Neural cell (in vitro differentiated cells): ENCODE results near the gene PGM5. TPM values are rescaled to one million over a fixed set of nuclear protein-coding genes. Genes with fewer than 3 reads are reported as not detected.

Experiments used
- H2AFZ ChIP-seq: fragments of 200-600, 300-800 bp; sonication (generic), shearing (Covaris generic); 2 replicates; pipeline ENCODE4 v1.6.0; 2014; ENCODE audit warnings: low read depth, mild to moderate bottlenecking, antibody characterized with exemption, low read length, moderate library complexity
- H3F3A ChIP-seq: fragments of 200-600 bp; shearing (Covaris generic); 2 replicates; pipeline ENCODE4 v1.6.1; 2016; ENCODE audit warnings: mild to moderate bottlenecking, moderate library complexity, mixed read lengths, antibody characterized with exemption, low read length; ENCODE audit not compliant: insufficient read depth, poor library complexity, severe bottlenecking
- H3K27ac ChIP-seq: fragments of 200-600, 300-800 bp; sonication (generic), shearing (Covaris generic); 2 replicates; pipeline ENCODE4 v1.5.1; 2014; ENCODE audit warnings: mild to moderate bottlenecking, low read length, moderate library complexity
- H3K27me3 ChIP-seq: fragments of 300-800, 200-600 bp; sonication (generic), shearing (Covaris generic); 2 replicates; pipeline ENCODE4 v1.6.0; 2014; ENCODE audit warnings: mild to moderate bottlenecking, low read depth, low read length, moderate library complexity; ENCODE audit not compliant: insufficient read depth
- H3K36me3 ChIP-seq: fragments of 300-800, 200-600 bp; sonication (generic), shearing (Covaris generic); 2 replicates; pipeline ENCODE4 v1.5.1; 2014; ENCODE audit warnings: mild to moderate bottlenecking, antibody characterized with exemption, low read length, moderate library complexity; ENCODE audit not compliant: insufficient read depth
- H3K4me2 ChIP-seq: fragments of 300-800, 200-600 bp; sonication (generic), shearing (Covaris generic); 2 replicates; pipeline ENCODE4 v1.6.0; 2014; ENCODE audit warnings: mild to moderate bottlenecking, low read length
- H3K4me3 ChIP-seq: fragments of 300-800, 200-600 bp; sonication (generic), shearing (Covaris generic); 2 replicates; pipeline ENCODE4 v1.5.1; 2014; ENCODE audit warnings: mild to moderate bottlenecking, low read length, moderate library complexity
- H3K79me2 ChIP-seq: fragments of 200-600 bp; shearing (Covaris generic); replicated peaks from 2 replicates; pipeline ENCODE4 v1.6.0; 2014; ENCODE audit warnings: mild to moderate bottlenecking, low read length, moderate library complexity; ENCODE audit not compliant: insufficient read depth
- H3K9ac ChIP-seq: fragments of 300-800, 200-600 bp; sonication (generic), shearing (Covaris generic); 2 replicates; pipeline ENCODE4 v1.6.1; 2016; ENCODE audit warnings: mild to moderate bottlenecking, low read length, mixed read lengths
- H3K9me2 ChIP-seq: fragments of 200-600 bp; shearing (Covaris generic); 2 replicates; pipeline ENCODE4 v1.6.1; 2016; ENCODE audit warnings: mild to moderate bottlenecking, low read length, mixed read lengths; ENCODE audit not compliant: insufficient read depth
- H3K9me3 ChIP-seq: fragments of 200-600, 300-800 bp; sonication (generic), shearing (Covaris generic); 2 replicates; pipeline ENCODE4 v1.6.1; 2016; ENCODE audit warnings: mild to moderate bottlenecking, mixed run types, low read length, moderate library complexity, mixed read lengths
- H4K20me1 ChIP-seq: fragments of 200-600 bp; shearing (Covaris generic); 2 replicates; pipeline ENCODE4 v1.6.1; 2016; ENCODE audit warnings: mild to moderate bottlenecking, mixed run types; ENCODE audit not compliant: insufficient read depth
- EP300 ChIP-seq: fragments of 450-650 bp; conservative IDR thresholded peaks from 2 replicates; pipeline ENCODE4 v1.6.1; 2014; ENCODE audit warnings: antibody characterized with exemption, mild to moderate bottlenecking, moderate library complexity; ENCODE audit not compliant: poor library complexity, severe bottlenecking
- EZH2 ChIP-seq: fragments of 200-600, 300-800 bp; shearing (Covaris generic), sonication (generic); IDR thresholded peaks from 2 replicates; pipeline ENCODE4 v1.6.1; 2014; ENCODE audit warnings: antibody characterized with exemption, low read length, borderline replicate concordance, mild to moderate bottlenecking; ENCODE audit not compliant: insufficient read depth, poor library complexity, severe bottlenecking
- MXI1 ChIP-seq: fragments of 450-650 bp; conservative IDR thresholded peaks from 2 replicates; pipeline ENCODE4 v1.6.1; 2014; ENCODE audit warnings: antibody characterized with exemption, mild to moderate bottlenecking; ENCODE audit not compliant: poor library complexity, severe bottlenecking
- POLR2AphosphoS5 ChIP-seq: IDR thresholded peaks from 2 replicates; pipeline ENCODE4 v1.6.1; 2012
- RAD21 ChIP-seq: fragments of 450-650 bp; conservative IDR thresholded peaks from 2 replicates; pipeline ENCODE4 v1.6.1; 2014; ENCODE audit warnings: antibody characterized with exemption, mild to moderate bottlenecking, moderate library complexity
- SMC3 ChIP-seq: fragments of 450-650 bp; conservative IDR thresholded peaks from 2 replicates; pipeline ENCODE4 v1.6.1; 2014; ENCODE audit warnings: antibody characterized with exemption, mild to moderate bottlenecking, moderate library complexity; ENCODE audit not compliant: poor library complexity
- TAF1 ChIP-seq: IDR thresholded peaks from 2 replicates; pipeline ENCODE4 v1.6.1; 2012; ENCODE audit warnings: low read depth
- polyA plus RNA-seq: library from polyadenylated mRNA; depleted of rRNA; stranded (reverse); fragments of >200 nt; gene quantifications from 2 replicates; pipeline ENCODE4 v1.2.3, GENCODE V29; 2014
- TF ChIP-seq, protein P1 (sequence below): IDR thresholded peaks from 2 replicates; pipeline ENCODE4 v1.6.1; 2012; ENCODE audit warnings: borderline replicate concordance
- TF ChIP-seq, protein P2 (sequence below): fragments of 450-650 bp; IDR thresholded peaks from 2 replicates; pipeline ENCODE4 v1.5.1; 2014; ENCODE audit warnings: antibody characterized with exemption, mild to moderate bottlenecking, moderate library complexity; ENCODE audit not compliant: poor library complexity, severe bottlenecking

Gene PGM5
- polyA plus RNA-seq, 1 donor from 2014 or later = not detected

DNA sequence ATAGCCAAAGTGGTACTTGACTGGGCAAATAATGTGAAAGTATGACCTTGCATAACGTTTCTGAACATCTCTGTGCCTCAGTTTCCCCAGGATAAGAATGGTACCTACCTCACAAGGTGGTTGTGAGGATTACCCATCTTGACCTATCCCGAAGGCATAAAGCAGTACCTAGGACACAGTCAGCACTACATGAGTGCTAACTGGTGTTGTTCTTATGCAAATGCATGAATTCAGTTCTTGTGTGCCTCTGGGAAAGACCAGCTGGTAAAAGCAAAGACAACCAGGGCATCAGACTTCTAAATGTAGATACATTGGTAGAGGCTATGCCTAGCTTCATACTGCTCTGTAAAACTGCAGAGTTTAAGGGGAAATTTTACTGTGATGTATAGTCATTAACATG, 206.1 kb downstream of the PGM5 start:
- H3K4me2 ChIP-seq = no peak overlapping the region
- no peaks in the 10 kb centered on the region for H4K20me1 ChIP-seq
- TF ChIP-seq TAF1 (no peak), EZH2 (no peak), SMC3 (no peak), EP300 (no peak), MXI1 (no peak), POLR2AphosphoS5 (no peak), RAD21 (no peak)
- TF ChIP-seq, protein P1, sequence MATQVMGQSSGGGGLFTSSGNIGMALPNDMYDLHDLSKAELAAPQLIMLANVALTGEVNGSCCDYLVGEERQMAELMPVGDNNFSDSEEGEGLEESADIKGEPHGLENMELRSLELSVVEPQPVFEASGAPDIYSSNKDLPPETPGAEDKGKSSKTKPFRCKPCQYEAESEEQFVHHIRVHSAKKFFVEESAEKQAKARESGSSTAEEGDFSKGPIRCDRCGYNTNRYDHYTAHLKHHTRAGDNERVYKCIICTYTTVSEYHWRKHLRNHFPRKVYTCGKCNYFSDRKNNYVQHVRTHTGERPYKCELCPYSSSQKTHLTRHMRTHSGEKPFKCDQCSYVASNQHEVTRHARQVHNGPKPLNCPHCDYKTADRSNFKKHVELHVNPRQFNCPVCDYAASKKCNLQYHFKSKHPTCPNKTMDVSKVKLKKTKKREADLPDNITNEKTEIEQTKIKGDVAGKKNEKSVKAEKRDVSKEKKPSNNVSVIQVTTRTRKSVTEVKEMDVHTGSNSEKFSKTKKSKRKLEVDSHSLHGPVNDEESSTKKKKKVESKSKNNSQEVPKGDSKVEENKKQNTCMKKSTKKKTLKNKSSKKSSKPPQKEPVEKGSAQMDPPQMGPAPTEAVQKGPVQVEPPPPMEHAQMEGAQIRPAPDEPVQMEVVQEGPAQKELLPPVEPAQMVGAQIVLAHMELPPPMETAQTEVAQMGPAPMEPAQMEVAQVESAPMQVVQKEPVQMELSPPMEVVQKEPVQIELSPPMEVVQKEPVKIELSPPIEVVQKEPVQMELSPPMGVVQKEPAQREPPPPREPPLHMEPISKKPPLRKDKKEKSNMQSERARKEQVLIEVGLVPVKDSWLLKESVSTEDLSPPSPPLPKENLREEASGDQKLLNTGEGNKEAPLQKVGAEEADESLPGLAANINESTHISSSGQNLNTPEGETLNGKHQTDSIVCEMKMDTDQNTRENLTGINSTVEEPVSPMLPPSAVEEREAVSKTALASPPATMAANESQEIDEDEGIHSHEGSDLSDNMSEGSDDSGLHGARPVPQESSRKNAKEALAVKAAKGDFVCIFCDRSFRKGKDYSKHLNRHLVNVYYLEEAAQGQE = no peak
- TF ChIP-seq, protein P2, sequence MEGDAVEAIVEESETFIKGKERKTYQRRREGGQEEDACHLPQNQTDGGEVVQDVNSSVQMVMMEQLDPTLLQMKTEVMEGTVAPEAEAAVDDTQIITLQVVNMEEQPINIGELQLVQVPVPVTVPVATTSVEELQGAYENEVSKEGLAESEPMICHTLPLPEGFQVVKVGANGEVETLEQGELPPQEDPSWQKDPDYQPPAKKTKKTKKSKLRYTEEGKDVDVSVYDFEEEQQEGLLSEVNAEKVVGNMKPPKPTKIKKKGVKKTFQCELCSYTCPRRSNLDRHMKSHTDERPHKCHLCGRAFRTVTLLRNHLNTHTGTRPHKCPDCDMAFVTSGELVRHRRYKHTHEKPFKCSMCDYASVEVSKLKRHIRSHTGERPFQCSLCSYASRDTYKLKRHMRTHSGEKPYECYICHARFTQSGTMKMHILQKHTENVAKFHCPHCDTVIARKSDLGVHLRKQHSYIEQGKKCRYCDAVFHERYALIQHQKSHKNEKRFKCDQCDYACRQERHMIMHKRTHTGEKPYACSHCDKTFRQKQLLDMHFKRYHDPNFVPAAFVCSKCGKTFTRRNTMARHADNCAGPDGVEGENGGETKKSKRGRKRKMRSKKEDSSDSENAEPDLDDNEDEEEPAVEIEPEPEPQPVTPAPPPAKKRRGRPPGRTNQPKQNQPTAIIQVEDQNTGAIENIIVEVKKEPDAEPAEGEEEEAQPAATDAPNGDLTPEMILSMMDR = no peak
- no peaks in the 10 kb centered on the region for H3K27me3 ChIP-seq
- H3K9me3 ChIP-seq = no peaks in the 10 kb centered on the region
- no peaks in the 10 kb centered on the region for H3F3A ChIP-seq
- no peak overlapping the region for H3K27ac ChIP-seq
- H3K9me2 ChIP-seq = no peaks in the 10 kb centered on the region
- H3K79me2 ChIP-seq = no peaks in the 10 kb centered on the region
- H3K9ac ChIP-seq = no peak overlapping the region
- H3K36me3 ChIP-seq = no peaks in the 10 kb centered on the region
- no peak overlapping the region for H3K4me3 ChIP-seq
- H2AFZ ChIP-seq = no peak overlapping the region

DNA sequence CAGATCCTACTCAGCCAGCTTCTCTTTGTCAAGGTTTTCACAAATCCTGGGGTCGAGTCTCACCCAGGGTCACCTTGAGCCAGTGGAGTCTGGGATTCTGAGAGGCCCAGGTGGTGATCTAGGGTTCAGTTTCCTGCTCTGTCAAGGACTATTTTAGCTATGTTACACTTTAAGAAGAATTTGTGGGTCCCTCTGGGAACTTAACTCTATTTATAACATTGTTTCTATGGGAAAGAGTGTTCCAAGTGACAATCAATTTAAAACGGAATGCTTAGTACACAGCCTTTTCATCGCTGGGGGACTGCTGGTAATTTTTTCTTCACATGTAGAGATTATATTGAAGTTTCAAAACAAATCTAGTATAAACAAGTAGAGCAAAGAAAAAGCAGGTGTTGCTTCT, 211.2 kb downstream of the PGM5 start:
- Histone ChIP-seq H3K4me3 (no peak overlapping the region), H3K9ac (no peak overlapping the region), H3K36me3 (no peaks in the 10 kb centered on the region), H3K4me2 (no peak overlapping the region), H3K9me3 (no peaks in the 10 kb centered on the region), H3K27ac (no peak overlapping the region), H4K20me1 (no peaks in the 10 kb centered on the region), H2AFZ (no peak overlapping the region), H3K9me2 (no peaks in the 10 kb centered on the region), H3K79me2 (no peaks in the 10 kb centered on the region), H3F3A (no peaks in the 10 kb centered on the region), H3K27me3 (no peaks in the 10 kb centered on the region)
- TF ChIP-seq POLR2AphosphoS5 = no peak
- TF ChIP-seq SMC3 = no peak
- no peak for TF ChIP-seq EZH2
- TF ChIP-seq TAF1 = no peak
- TF ChIP-seq MXI1 = no peak
- TF ChIP-seq, protein P1 = no peak
- TF ChIP-seq, protein P2 = no peak
- no peak for TF ChIP-seq RAD21
- TF ChIP-seq EP300 = no peak
